H1 (cell line): ENCODE measurements around the gene CAMTA1. TPM values are rescaled to one million over a fixed set of nuclear protein-coding genes. Genes with fewer than 3 reads are reported as not detected.

Experiments
- MAFK ChIP-seq: IDR thresholded peaks from 2 replicates; pipeline ENCODE4 v1.6.1; 2012; ENCODE audit warnings: low read depth, mild to moderate bottlenecking, improper control_type of control experiment, low read length
- polyA plus RNA-seq, 7 experiments: library from polyadenylated mRNA; depleted of rRNA in 3 of 7; stranded (reverse) in 5 of 7; unstranded in 2 of 7; fragments of >200 nt in 5 of 7; fragments of 200-250 nt in 2 of 7; gene quantifications; 1 replicate in 5 of 7; 2 replicates in 1 of 7; 4 replicates in 1 of 7; pipeline versions ENCODE4 v1.2.1 to v1.2.3, GENCODE V29; 2011 to 2013; ENCODE audit warnings: missing spikeins in 2 of 7, mixed read lengths in 2 of 7
- total RNA-seq: library from RNA; stranded (reverse); fragmentation: NEBNext Ultra II Directional; extraction: Animal tissue kit (Norgen Biotek cat#: 25700); gene quantifications from 2 replicates; pipeline ENCODE4 v1.2.1, GENCODE V29; 2021
- TF ChIP-seq, protein P1 (sequence below), 3 experiments: IDR thresholded peaks; 1 replicate in 2 of 3; 2 replicates in 1 of 3; pipeline versions ENCODE4 v1.5.1 to v1.6.1; 2011; ENCODE audit warnings: low read length in 3 of 3, mild to moderate bottlenecking in 3 of 3, inconsistent platforms in 2 of 3, low read depth in 1 of 3, moderate library complexity in 1 of 3; ENCODE audit not compliant: insufficient read depth in 1 of 3; ENCODE audit errors: control extremely low read depth in 1 of 3

The CAMTA1 gene
- total and polyA plus RNA-seq, 2 of the 8 experiments (the other 6 are each of a cell fraction or from before 2014, with no cell fraction given), result 65.0 to 119 TPM

DNA sequence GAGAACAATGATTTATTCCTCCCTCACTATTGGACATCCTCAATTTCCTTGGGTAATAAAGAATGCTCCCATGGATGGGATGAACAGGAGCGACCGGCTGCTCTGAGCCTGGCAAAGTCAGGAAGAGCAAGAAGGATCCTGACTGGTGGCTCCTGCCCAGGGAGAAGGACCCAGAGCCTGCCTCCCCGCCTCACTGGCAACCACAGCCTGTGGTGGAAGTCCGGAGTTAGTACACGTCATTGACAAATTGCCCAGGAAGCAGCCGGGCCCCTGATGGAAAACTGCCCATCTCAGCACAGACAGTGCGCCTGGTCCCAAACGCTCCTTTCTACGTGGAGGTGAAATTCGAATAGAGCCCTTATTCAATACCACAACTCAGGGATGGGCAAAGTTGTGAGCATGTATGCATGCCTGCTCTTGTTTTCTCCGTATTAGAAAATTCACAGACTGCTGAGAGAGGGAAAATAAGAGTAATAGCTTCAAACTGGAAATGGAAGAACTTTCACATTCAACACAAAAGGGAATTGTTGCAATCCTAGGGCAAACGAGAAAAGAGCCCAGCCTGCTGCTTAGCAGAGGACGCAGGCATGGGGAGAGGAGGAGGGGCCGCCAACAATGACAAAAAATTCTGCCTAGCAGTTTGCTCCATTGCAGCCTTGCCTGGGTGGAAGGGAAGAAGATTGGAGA is 588.8 kb downstream of the CAMTA1 start (continued):
- TF ChIP-seq, protein P1, sequence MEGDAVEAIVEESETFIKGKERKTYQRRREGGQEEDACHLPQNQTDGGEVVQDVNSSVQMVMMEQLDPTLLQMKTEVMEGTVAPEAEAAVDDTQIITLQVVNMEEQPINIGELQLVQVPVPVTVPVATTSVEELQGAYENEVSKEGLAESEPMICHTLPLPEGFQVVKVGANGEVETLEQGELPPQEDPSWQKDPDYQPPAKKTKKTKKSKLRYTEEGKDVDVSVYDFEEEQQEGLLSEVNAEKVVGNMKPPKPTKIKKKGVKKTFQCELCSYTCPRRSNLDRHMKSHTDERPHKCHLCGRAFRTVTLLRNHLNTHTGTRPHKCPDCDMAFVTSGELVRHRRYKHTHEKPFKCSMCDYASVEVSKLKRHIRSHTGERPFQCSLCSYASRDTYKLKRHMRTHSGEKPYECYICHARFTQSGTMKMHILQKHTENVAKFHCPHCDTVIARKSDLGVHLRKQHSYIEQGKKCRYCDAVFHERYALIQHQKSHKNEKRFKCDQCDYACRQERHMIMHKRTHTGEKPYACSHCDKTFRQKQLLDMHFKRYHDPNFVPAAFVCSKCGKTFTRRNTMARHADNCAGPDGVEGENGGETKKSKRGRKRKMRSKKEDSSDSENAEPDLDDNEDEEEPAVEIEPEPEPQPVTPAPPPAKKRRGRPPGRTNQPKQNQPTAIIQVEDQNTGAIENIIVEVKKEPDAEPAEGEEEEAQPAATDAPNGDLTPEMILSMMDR (IDR thresholded peaks at IDR 0.05; ENCODE audit: control extremely low read depth in 1 of 3, insufficient read depth in 1 of 3, low read depth in 1 of 3, low read length in 3 of 3), result no peak
- no peak for TF ChIP-seq MAFK
